HEK293 (cell line): ENCODE data around the gene QRICH2.

Source experiments
- FEZF1 ChIP-seq: fragments of 450-650 bp; formaldehyde crosslinking; IDR thresholded peaks from 2 replicates; pipeline ENCODE4 v1.5.1; 2016; ENCODE audit warnings: missing biosample characterization, missing genetic modification characterization
- PATZ1 ChIP-seq: fragments of 450-650 bp; formaldehyde crosslinking; IDR thresholded peaks from 2 replicates; pipeline ENCODE4 v1.5.1; 2016; ENCODE audit warnings: missing biosample characterization, missing genetic modification characterization
- PRDM1 ChIP-seq: fragments of 450-650 bp; formaldehyde crosslinking; IDR thresholded peaks from 2 replicates; pipeline ENCODE4; 2016; ENCODE audit warnings: missing biosample characterization, missing genetic modification characterization
- RBAK ChIP-seq: fragments of 450-650 bp; formaldehyde crosslinking; IDR thresholded peaks from 2 replicates; pipeline ENCODE4 v1.5.1; 2016; ENCODE audit warnings: missing biosample characterization, missing genetic modification characterization
- SCRT2 ChIP-seq: fragments of 450-650 bp; formaldehyde crosslinking; IDR thresholded peaks from 2 replicates; pipeline ENCODE4 v1.5.1; 2016; ENCODE audit warnings: missing biosample characterization, missing genetic modification characterization
- SETDB1 ChIP-seq: IDR thresholded peaks from one replicate; pipeline ENCODE4 v1.6.1; 2017; ENCODE audit warnings: mild to moderate bottlenecking, low read length, moderate library complexity, mixed read lengths; ENCODE audit not compliant: insufficient read length
- SP3 ChIP-seq: fragments of 450-650 bp; formaldehyde crosslinking; IDR thresholded peaks from 2 replicates; pipeline ENCODE4 v1.5.1; 2016; ENCODE audit warnings: missing biosample characterization, missing genetic modification characterization
- SP7 ChIP-seq: fragments of 450-650 bp; formaldehyde crosslinking; IDR thresholded peaks from 2 replicates; pipeline ENCODE4 v1.5.1; 2016; ENCODE audit warnings: missing biosample characterization, missing genetic modification characterization
- WT1 ChIP-seq: fragments of 450-650 bp; formaldehyde crosslinking; IDR thresholded peaks from 2 replicates; pipeline ENCODE4 v1.5.1; 2016; ENCODE audit warnings: missing biosample characterization, missing genetic modification characterization
- YY1 ChIP-seq: fragments of 450-650 bp; formaldehyde crosslinking; IDR thresholded peaks from 2 replicates; pipeline ENCODE4 v1.5.1; 2018; ENCODE audit warnings: missing biosample characterization, missing genetic modification characterization
- ZBTB20 ChIP-seq: fragments of 450-650 bp; formaldehyde crosslinking; IDR thresholded peaks from 2 replicates; pipeline ENCODE4 v1.5.1; 2016; ENCODE audit warnings: missing biosample characterization, missing genetic modification characterization
- ZBTB6 ChIP-seq: fragments of 450-650 bp; formaldehyde crosslinking; IDR thresholded peaks from 2 replicates; pipeline ENCODE4 v1.5.1; 2017; ENCODE audit warnings: missing biosample characterization, missing genetic modification characterization
- ZFHX2 ChIP-seq: fragments of 450-650 bp; formaldehyde crosslinking; conservative IDR thresholded peaks from 2 replicates; pipeline ENCODE4 v1.5.1; 2016; ENCODE audit warnings: missing biosample characterization, missing genetic modification characterization
- ZFP3 ChIP-seq: fragments of 450-650 bp; formaldehyde crosslinking; IDR thresholded peaks from 2 replicates; pipeline ENCODE4 v1.5.1; 2016; ENCODE audit warnings: low read depth, missing biosample characterization, missing genetic modification characterization
- ZIC2 ChIP-seq: fragments of 450-650 bp; formaldehyde crosslinking; IDR thresholded peaks from 2 replicates; pipeline ENCODE4 v1.5.1; 2016; ENCODE audit warnings: missing biosample characterization, missing genetic modification characterization
- ZNF133 ChIP-seq: fragments of 450-650 bp; formaldehyde crosslinking; IDR thresholded peaks from 2 replicates; pipeline ENCODE4 v1.5.1; 2016; ENCODE audit warnings: missing biosample characterization, missing genetic modification characterization
- ZNF169 ChIP-seq: fragments of 450-650 bp; formaldehyde crosslinking; IDR thresholded peaks from 2 replicates; pipeline ENCODE4 v1.5.1; 2016; ENCODE audit warnings: missing biosample characterization, missing genetic modification characterization
- ZNF214 ChIP-seq: fragments of 450-650 bp; formaldehyde crosslinking; IDR thresholded peaks from 2 replicates; pipeline ENCODE4 v1.5.1; 2017; ENCODE audit warnings: missing biosample characterization, mild to moderate bottlenecking, missing genetic modification characterization, borderline replicate concordance
- ZNF248 ChIP-seq: fragments of 450-650 bp; formaldehyde crosslinking; IDR thresholded peaks from 2 replicates; pipeline ENCODE4 v1.5.1; 2017; ENCODE audit warnings: missing biosample characterization, missing genetic modification characterization
- ZNF274 ChIP-seq, 2 experiments: fragments of 200-500 bp in 1 of 2; fragments of 450-650 bp in 1 of 2; sonication (Bioruptor generic) in 1 of 2; formaldehyde crosslinking in 1 of 2; IDR thresholded peaks; 2 replicates each; pipeline versions ENCODE4 v1.5.1 to v1.6.1; 2014 to 2016; ENCODE audit warnings: borderline replicate concordance in 1 of 2, inconsistent platforms in 1 of 2, low read length in 1 of 2, missing biosample characterization in 1 of 2, missing genetic modification characterization in 1 of 2
- ZNF335 ChIP-seq: fragments of 450-650 bp; formaldehyde crosslinking; conservative IDR thresholded peaks from 2 replicates; pipeline ENCODE4 v1.5.1; 2016; ENCODE audit warnings: missing biosample characterization, missing genetic modification characterization
- ZNF366 ChIP-seq: fragments of 450-650 bp; formaldehyde crosslinking; conservative IDR thresholded peaks from 2 replicates; pipeline ENCODE4 v1.5.1; 2016; ENCODE audit warnings: missing biosample characterization, missing genetic modification characterization
- ZNF433 ChIP-seq: fragments of 450-650 bp; formaldehyde crosslinking; IDR thresholded peaks from 2 replicates; pipeline ENCODE4 v1.5.1; 2016; ENCODE audit warnings: missing biosample characterization, missing genetic modification characterization, low read depth
- ZNF600 ChIP-seq: fragments of 450-650 bp; formaldehyde crosslinking; IDR thresholded peaks from 2 replicates; pipeline ENCODE4 v1.5.1; 2016; ENCODE audit warnings: missing biosample characterization, missing genetic modification characterization
- ZNF624 ChIP-seq: fragments of 450-650 bp; formaldehyde crosslinking; IDR thresholded peaks from 2 replicates; pipeline ENCODE4 v1.5.1; 2017; ENCODE audit warnings: missing biosample characterization, missing genetic modification characterization
- ZNF629 ChIP-seq: fragments of 450-650 bp; formaldehyde crosslinking; IDR thresholded peaks from 2 replicates; pipeline ENCODE4 v1.5.1; 2017; ENCODE audit warnings: missing biosample characterization, missing genetic modification characterization
- ZNF677 ChIP-seq: fragments of 450-650 bp; IDR thresholded peaks from 2 replicates; pipeline ENCODE4 v1.5.0; 2018; ENCODE audit warnings: missing biosample characterization, mild to moderate bottlenecking, missing genetic modification characterization, moderate library complexity
- ZNF785 ChIP-seq: fragments of 450-650 bp; formaldehyde crosslinking; IDR thresholded peaks from 2 replicates; pipeline ENCODE4 v1.5.1; 2016; ENCODE audit warnings: missing biosample characterization, missing genetic modification characterization
- ZSCAN18 ChIP-seq: fragments of 450-650 bp; formaldehyde crosslinking; IDR thresholded peaks from 2 replicates; pipeline ENCODE4 v1.5.1; 2016; ENCODE audit warnings: missing biosample characterization, missing genetic modification characterization
- TF ChIP-seq, protein P1 (sequence below): fragments of 450-650 bp; formaldehyde crosslinking; IDR thresholded peaks from 2 replicates; pipeline ENCODE4 v1.5.1; 2016; ENCODE audit warnings: missing biosample characterization, missing genetic modification characterization, borderline replicate concordance

Gene QRICH2

DNA sequence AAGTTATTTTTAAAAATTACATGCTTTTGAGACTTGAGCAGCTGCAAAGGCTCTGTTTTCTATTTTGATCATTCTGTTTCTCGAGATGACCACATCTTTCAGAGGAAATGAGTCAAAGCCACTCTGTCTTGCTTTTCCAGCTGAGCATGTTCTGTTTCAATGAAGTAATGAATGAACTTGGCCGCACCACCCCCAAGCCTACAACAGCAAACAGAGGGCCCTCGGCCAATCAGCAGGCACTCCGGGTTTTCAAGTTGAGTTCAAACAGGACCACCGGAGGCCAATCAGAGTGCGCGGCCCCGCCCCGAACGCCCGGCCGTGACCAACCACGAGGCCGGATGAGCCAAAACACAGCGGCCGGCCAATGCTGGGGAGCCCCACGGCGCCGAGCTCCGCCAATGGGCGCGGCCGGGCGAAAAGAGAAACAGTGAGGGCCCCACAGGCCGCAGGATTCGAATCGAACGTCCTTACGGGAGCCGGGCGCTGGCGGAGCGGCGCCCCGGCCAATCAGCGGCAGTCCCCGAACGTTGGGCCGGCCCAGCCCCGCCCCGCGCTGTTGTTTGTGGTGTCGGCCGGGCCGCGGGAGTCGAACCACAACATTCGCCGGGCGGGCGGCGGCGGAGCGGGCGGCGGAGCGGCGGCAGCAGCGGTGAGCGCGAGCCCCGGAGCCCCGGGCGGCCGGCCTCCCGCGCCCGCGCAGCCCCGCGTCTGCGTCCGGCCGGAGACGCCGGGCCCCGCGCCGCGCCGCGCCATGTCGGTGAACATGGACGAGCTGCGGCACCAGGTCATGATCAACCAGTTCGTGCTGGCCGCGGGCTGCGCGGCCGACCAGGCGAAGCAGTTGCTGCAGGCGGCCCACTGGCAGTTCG, 43.1 kb downstream of the QRICH2 start, which contains the start of gene UBALD2 (continued):
- TF ChIP-seq ZNF133 (tag by site-specific recombination) = no peak
- no peak for TF ChIP-seq ZFHX2
- no peak for TF ChIP-seq RBAK (tag by site-specific recombination)
- TF ChIP-seq ZNF677 (tag by site-specific recombination) = no peak
- no peak for TF ChIP-seq ZNF214
- TF ChIP-seq ZNF248 (tag by site-specific recombination) = no peak
- TF ChIP-seq ZBTB20 (tag by site-specific recombination) = peak; percentile 75; the same call in 1 of the 2 replicates
- peak; percentile 90 for TF ChIP-seq SP3
- TF ChIP-seq ZNF169 (tag by site-specific recombination) = no peak
- TF ChIP-seq ZFP3 (tag by site-specific recombination) = no peak
- 0 out of 2 replicates have a peak, but pooled peaks have one; percentile 4 for TF ChIP-seq PRDM1 (tag by site-specific recombination)
- TF ChIP-seq PATZ1 (tag by site-specific recombination) = peak; percentile 81
- no peak for TF ChIP-seq ZSCAN18 (tag by site-specific recombination)
- no peak for TF ChIP-seq ZNF785 (tag by site-specific recombination)
- no peak for TF ChIP-seq YY1 (tag by site-specific recombination)
- no peak for TF ChIP-seq ZNF274 (IDR thresholded peaks at IDR 0.05; ENCODE audit: low read length)
- TF ChIP-seq ZNF274 (tag by site-specific recombination; IDR thresholded peaks at IDR 0.05; ENCODE audit: borderline replicate concordance) = no peak
- peak; percentile 16 for TF ChIP-seq SETDB1
- 0 out of 2 replicates have a peak, but pooled peaks have one; percentile 24 for TF ChIP-seq FEZF1 (tag by site-specific recombination)
- TF ChIP-seq ZBTB6 (tag by site-specific recombination) = no peak
- TF ChIP-seq, protein P1, sequence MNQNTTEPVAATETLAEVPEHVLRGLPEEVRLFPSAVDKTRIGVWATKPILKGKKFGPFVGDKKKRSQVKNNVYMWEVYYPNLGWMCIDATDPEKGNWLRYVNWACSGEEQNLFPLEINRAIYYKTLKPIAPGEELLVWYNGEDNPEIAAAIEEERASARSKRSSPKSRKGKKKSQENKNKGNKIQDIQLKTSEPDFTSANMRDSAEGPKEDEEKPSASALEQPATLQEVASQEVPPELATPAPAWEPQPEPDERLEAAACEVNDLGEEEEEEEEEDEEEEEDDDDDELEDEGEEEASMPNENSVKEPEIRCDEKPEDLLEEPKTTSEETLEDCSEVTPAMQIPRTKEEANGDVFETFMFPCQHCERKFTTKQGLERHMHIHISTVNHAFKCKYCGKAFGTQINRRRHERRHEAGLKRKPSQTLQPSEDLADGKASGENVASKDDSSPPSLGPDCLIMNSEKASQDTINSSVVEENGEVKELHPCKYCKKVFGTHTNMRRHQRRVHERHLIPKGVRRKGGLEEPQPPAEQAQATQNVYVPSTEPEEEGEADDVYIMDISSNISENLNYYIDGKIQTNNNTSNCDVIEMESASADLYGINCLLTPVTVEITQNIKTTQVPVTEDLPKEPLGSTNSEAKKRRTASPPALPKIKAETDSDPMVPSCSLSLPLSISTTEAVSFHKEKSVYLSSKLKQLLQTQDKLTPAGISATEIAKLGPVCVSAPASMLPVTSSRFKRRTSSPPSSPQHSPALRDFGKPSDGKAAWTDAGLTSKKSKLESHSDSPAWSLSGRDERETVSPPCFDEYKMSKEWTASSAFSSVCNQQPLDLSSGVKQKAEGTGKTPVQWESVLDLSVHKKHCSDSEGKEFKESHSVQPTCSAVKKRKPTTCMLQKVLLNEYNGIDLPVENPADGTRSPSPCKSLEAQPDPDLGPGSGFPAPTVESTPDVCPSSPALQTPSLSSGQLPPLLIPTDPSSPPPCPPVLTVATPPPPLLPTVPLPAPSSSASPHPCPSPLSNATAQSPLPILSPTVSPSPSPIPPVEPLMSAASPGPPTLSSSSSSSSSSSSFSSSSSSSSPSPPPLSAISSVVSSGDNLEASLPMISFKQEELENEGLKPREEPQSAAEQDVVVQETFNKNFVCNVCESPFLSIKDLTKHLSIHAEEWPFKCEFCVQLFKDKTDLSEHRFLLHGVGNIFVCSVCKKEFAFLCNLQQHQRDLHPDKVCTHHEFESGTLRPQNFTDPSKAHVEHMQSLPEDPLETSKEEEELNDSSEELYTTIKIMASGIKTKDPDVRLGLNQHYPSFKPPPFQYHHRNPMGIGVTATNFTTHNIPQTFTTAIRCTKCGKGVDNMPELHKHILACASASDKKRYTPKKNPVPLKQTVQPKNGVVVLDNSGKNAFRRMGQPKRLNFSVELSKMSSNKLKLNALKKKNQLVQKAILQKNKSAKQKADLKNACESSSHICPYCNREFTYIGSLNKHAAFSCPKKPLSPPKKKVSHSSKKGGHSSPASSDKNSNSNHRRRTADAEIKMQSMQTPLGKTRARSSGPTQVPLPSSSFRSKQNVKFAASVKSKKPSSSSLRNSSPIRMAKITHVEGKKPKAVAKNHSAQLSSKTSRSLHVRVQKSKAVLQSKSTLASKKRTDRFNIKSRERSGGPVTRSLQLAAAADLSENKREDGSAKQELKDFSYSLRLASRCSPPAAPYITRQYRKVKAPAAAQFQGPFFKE (tag by site-specific recombination) = no peak
- no peak for TF ChIP-seq WT1 (tag by site-specific recombination)
- no peak for TF ChIP-seq SCRT2 (tag by site-specific recombination)
- peak; percentile 58 for TF ChIP-seq SP7
- peak; percentile 73 for TF ChIP-seq ZNF366
- 0 out of 2 replicates have a peak, but pooled peaks have one; percentile 42 for TF ChIP-seq ZNF600 (tag by site-specific recombination)
- peak; percentile 46 for TF ChIP-seq ZNF335 (tag by site-specific recombination)
- TF ChIP-seq ZNF433 = no peak
- TF ChIP-seq ZNF624 (tag by site-specific recombination) = no peak
- peak; percentile 77 for TF ChIP-seq ZNF629 (tag by site-specific recombination)
- peak; percentile 33 for TF ChIP-seq ZIC2 (tag by site-specific recombination)
